Activated T-helper 9 cell treated with anti-CD3 and anti-CD28 coated beads, Interleukin-2, amount 50 U/mL, for 16 hours (primary cell): ENCODE data around the gene IL2RG.

Experiments
- DNase-seq: peaks from one replicate; pipeline ENCODE4 v3.0.0-alpha.2; 2020; ENCODE audit warnings: low read depth

Gene IL2RG

GRCh38 chrX:71068044-71068918, 43.1 kb downstream of the IL2RG start, which contains the start of gene SNX12:
SNX12 (minus strand) TSS chrX:71068334; CDS start chrX:71068306, 28 bp downstream.
- DNase-seq: peak; percentile 78

- DNase-seq: no peak
These were observed 43.7 kb downstream of the IL2RG start for GRCh38 chrX:71067712-71068043.

- no peak for DNase-seq
These were observed 44.3 kb downstream of the IL2RG start for GRCh38 chrX:71067089-71067488.

GRCh38 chrX:71060127-71060526, 51.2 kb downstream of the IL2RG start:
- DNase-seq: no peak

- no peak for DNase-seq
These were observed 53.4 kb downstream of the IL2RG start for GRCh38 chrX:71057848-71058530.
